CD14-positive monocyte (primary cell): ENCODE measurements around the gene KRT74. TPM values are rescaled to one million over a fixed set of nuclear protein-coding genes. Genes with fewer than 3 reads are reported as not detected.
A peak's percentile ranks its signal among the peaks of the same experiment; 100 is the strongest.

Experiments
- DNase-seq, 3 donors: peaks; one replicate each; pipeline ENCODE4 v3.0.0-alpha.2; 2011 to 2022
- H2AFZ ChIP-seq: 2 replicates; pipeline ENCODE4 v1.6.0; 2012; ENCODE audit warnings: mild to moderate bottlenecking, low read depth, low read length, inconsistent platforms; ENCODE audit not compliant: insufficient read depth, poor library complexity, severe bottlenecking
- H3K27ac ChIP-seq, 2 donors: 1 replicate in 1 of 2; 2 replicates in 1 of 2; pipeline ENCODE4 v1.5.1; 2012 to 2013; ENCODE audit warnings: low read length in 2 of 2, control low read depth in 1 of 2, inconsistent platforms in 1 of 2, low read depth in 1 of 2, mild to moderate bottlenecking in 1 of 2
- H3K27me3 ChIP-seq, 2 donors: one replicate each; pipeline versions ENCODE4 v1.6.0 to v1.6.1; 2011 to 2013; ENCODE audit warnings: low read length in 2 of 2; ENCODE audit not compliant: control insufficient read depth in 2 of 2, insufficient read depth in 2 of 2
- H3K36me3 ChIP-seq, 2 donors: replicated peaks in 1 of 2; 1 replicate in 1 of 2; 2 replicates in 1 of 2; pipeline versions ENCODE4 v1.5.1 to v1.6.1; 2012 to 2013; ENCODE audit warnings: low read length in 2 of 2, control low read depth in 1 of 2, inconsistent platforms in 1 of 2, mild to moderate bottlenecking in 1 of 2; ENCODE audit not compliant: insufficient read depth in 2 of 2, control insufficient read depth in 1 of 2
- H3K4me1 ChIP-seq, 2 donors: 1 replicate in 1 of 2; 2 replicates in 1 of 2; pipeline versions ENCODE4 v1.5.1 to v1.6.1; 2012 to 2013; ENCODE audit warnings: low read length in 2 of 2, control low read depth in 1 of 2, inconsistent platforms in 1 of 2, mild to moderate bottlenecking in 1 of 2, moderate library complexity in 1 of 2; ENCODE audit not compliant: insufficient read depth in 2 of 2, control insufficient read depth in 1 of 2
- H3K4me2 ChIP-seq: replicated peaks from 2 replicates; pipeline ENCODE3; 2012; ENCODE audit warnings: low read length, moderate library complexity, mild to moderate bottlenecking; ENCODE audit not compliant: poor library complexity, severe bottlenecking; ENCODE audit errors: extremely low read depth
- H3K4me3 ChIP-seq, 3 experiments: fragments of 200-600 bp in 1 of 3; sonication (generic) in 1 of 3; replicated peaks in 1 of 3; 1 replicate in 2 of 3; 2 replicates in 1 of 3; pipeline ENCODE4 v1.5.1; 2011 to 2013; ENCODE audit warnings: low read length in 3 of 3, mild to moderate bottlenecking in 3 of 3, control low read depth in 2 of 3, low read depth in 2 of 3, inconsistent platforms in 1 of 3, moderate library complexity in 1 of 3
- H3K79me2 ChIP-seq: 2 replicates; pipeline ENCODE4 v1.6.0; 2012; ENCODE audit warnings: mild to moderate bottlenecking, control low read depth, inconsistent platforms, low read length, moderate library complexity; ENCODE audit not compliant: insufficient read depth
- H3K9ac ChIP-seq: 2 replicates; pipeline ENCODE4 v1.6.0; 2017; ENCODE audit warnings: low read length, mild to moderate bottlenecking; ENCODE audit not compliant: insufficient read depth, poor library complexity, severe bottlenecking
- H3K9me3 ChIP-seq, 2 donors: replicated peaks in 1 of 2; 1 replicate in 1 of 2; 2 replicates in 1 of 2; pipeline versions ENCODE4 v1.5.1 to v1.6.1; 2012 to 2013; ENCODE audit warnings: low read length in 2 of 2, control low read depth in 1 of 2; ENCODE audit not compliant: control insufficient read depth in 1 of 2, insufficient read depth in 1 of 2
- H4K20me1 ChIP-seq: 2 replicates; pipeline ENCODE4 v1.6.0; 2012; ENCODE audit warnings: mild to moderate bottlenecking, low read length, control low read depth, moderate library complexity; ENCODE audit not compliant: insufficient read depth
- H3K27ac Mint-ChIP-seq, 7 donors: one replicate each; pipeline ENCODE4 v1.8.0; 2020; ENCODE audit warnings: mild to moderate bottlenecking in 7 of 7, mixed read lengths in 7 of 7, moderate library complexity in 6 of 7, inconsistent platforms in 2 of 7
- H3K27me3 Mint-ChIP-seq, 3 donors: one replicate each; pipeline ENCODE4 v1.8.0; 2021 to 2022; ENCODE audit warnings: low read depth in 3 of 3, mild to moderate bottlenecking in 3 of 3, mixed read lengths in 3 of 3, moderate library complexity in 3 of 3, inconsistent platforms in 1 of 3
- H3K36me3 Mint-ChIP-seq, 2 donors: one replicate each; pipeline ENCODE4 v1.8.0; 2020; ENCODE audit warnings: mixed read lengths in 2 of 2, inconsistent platforms in 1 of 2, mild to moderate bottlenecking in 1 of 2
- H3K4me1 Mint-ChIP-seq: one replicate; pipeline ENCODE4 v1.8.0; 2020; ENCODE audit warnings: mild to moderate bottlenecking, mixed read lengths
- H3K4me3 Mint-ChIP-seq, 2 donors: one replicate each; pipeline ENCODE4 v1.8.0; 2020; ENCODE audit warnings: mild to moderate bottlenecking in 2 of 2, mixed read lengths in 2 of 2, moderate library complexity in 1 of 2
- H3K9me3 Mint-ChIP-seq, 7 donors: one replicate each; pipeline ENCODE4 v1.8.0; 2020 to 2022; ENCODE audit warnings: mixed read lengths in 7 of 7, mild to moderate bottlenecking in 6 of 7, moderate library complexity in 6 of 7, inconsistent platforms in 2 of 7
- WGBS: methylation state at CpG from one replicate; pipeline ENCODE4 v1.1.5; 2013; ENCODE audit warnings: missing lambda C conversion rate; ENCODE audit not compliant: insufficient coverage; 5-methylcytosine and 5-hydroxymethylcytosine counted together
- intact Hi-C, 2 donors: fragments of 100-400 bp; cut with micrococcal nuclease; formaldehyde crosslinking; loops; one replicate each; pipeline versions ENCODE4 v1.15.0 to v1.15.1; 2023
- polyA plus RNA-seq, 3 donors: library from polyadenylated mRNA; depleted of rRNA in 1 of 3; unstranded in 2 of 3; stranded (reverse) in 1 of 3; fragments of 300-500 nt in 2 of 3; fragments of >200 nt in 1 of 3; fragmentation: Illumina TruSeq in 2 of 3; gene quantifications; 1 replicate in 2 of 3; 2 replicates in 1 of 3; pipeline ENCODE4 v1.2.3, GENCODE V29; 2012 to 2021
- TF ChIP-seq, protein P1 (sequence below): fragments of 200-600 bp; IDR thresholded peaks from one replicate; pipeline ENCODE4 v1.8.0; 2022; ENCODE audit warnings: antibody characterized with exemption, mild to moderate bottlenecking

KRT74 gene
- polyA plus RNA-seq, 3 donors: not detected

DNA sequence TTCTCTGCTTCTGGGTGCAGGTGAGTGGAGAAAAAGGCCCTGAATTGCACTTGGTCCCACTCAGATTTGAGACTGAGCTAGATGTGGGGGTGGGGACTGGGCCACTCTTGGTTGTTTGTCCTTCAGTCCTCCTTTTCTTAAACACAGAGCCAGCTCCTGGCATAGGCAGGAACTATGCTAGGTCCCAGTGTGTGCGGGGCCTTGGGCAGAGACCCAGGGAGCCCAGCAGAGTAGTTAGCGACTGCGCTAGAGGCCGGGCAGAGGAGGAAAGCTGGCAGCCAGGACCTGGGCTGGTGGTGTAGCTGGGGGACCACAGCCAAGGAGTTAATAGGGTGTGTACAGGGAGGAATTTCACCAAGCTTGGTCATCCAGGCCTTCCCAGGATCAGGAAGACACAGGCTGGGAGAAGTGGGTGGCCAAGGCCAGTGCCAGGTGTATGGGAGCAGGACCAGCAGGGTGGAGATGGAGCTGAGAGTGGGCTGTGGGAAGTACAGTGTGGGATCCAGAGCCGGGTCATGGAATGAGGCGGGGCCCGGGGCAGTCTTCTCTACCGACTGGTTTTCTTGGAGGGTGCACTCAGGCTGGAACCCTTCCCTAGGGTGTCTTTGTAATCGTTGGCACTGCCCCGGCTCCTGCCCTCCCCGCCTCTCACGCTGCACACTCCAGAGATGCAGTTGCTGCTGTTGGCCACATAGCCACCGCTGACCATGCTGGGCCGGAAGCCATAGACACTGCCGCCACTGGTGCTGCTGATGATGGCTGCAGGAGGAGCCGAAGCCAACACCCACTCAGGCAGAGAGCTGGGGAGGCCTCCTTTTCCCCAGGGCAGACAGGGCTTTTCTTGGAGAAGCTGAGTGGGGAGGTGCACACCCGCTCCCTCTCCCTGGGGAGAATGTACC, 29.4 kb downstream of the KRT74 start:
- 93% methylated on average over 14 of the region's 17 CpGs for WGBS
- H2AFZ ChIP-seq: no peak overlapping the region
- no peaks in the 10 kb centered on the region for H3K79me2 ChIP-seq
- no peaks in the 10 kb centered on the region for H3K4me1 Mint-ChIP-seq
- no peak overlapping the region for H3K9ac ChIP-seq
- H3K27ac Mint-ChIP-seq: no peak overlapping the region
- no peak for DNase-seq
- H3K36me3 Mint-ChIP-seq: no peaks in the 10 kb centered on the region
- H3K27me3 ChIP-seq: no peaks in the 10 kb centered on the region
- intact Hi-C loops: no loop called here
- H4K20me1 ChIP-seq: no peaks in the 10 kb centered on the region
- no peak overlapping the region for H3K4me2 ChIP-seq
- TF ChIP-seq, protein P1, sequence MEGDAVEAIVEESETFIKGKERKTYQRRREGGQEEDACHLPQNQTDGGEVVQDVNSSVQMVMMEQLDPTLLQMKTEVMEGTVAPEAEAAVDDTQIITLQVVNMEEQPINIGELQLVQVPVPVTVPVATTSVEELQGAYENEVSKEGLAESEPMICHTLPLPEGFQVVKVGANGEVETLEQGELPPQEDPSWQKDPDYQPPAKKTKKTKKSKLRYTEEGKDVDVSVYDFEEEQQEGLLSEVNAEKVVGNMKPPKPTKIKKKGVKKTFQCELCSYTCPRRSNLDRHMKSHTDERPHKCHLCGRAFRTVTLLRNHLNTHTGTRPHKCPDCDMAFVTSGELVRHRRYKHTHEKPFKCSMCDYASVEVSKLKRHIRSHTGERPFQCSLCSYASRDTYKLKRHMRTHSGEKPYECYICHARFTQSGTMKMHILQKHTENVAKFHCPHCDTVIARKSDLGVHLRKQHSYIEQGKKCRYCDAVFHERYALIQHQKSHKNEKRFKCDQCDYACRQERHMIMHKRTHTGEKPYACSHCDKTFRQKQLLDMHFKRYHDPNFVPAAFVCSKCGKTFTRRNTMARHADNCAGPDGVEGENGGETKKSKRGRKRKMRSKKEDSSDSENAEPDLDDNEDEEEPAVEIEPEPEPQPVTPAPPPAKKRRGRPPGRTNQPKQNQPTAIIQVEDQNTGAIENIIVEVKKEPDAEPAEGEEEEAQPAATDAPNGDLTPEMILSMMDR: no peak
- H3K27me3 Mint-ChIP-seq: peaks cover 0 to 10% (median 6%) of the 10 kb centered on the region in 3 donors
- H3K9me3 ChIP-seq: no peaks in the 10 kb centered on the region
- no peaks in the 10 kb centered on the region for H3K9me3 Mint-ChIP-seq
- H3K4me1 ChIP-seq: no peaks in the 10 kb centered on the region
- no peak overlapping the region for H3K27ac ChIP-seq
- H3K36me3 ChIP-seq: no peaks in the 10 kb centered on the region
- H3K4me3 ChIP-seq: no peak overlapping the region
- H3K4me3 Mint-ChIP-seq: no peak overlapping the region

DNA sequence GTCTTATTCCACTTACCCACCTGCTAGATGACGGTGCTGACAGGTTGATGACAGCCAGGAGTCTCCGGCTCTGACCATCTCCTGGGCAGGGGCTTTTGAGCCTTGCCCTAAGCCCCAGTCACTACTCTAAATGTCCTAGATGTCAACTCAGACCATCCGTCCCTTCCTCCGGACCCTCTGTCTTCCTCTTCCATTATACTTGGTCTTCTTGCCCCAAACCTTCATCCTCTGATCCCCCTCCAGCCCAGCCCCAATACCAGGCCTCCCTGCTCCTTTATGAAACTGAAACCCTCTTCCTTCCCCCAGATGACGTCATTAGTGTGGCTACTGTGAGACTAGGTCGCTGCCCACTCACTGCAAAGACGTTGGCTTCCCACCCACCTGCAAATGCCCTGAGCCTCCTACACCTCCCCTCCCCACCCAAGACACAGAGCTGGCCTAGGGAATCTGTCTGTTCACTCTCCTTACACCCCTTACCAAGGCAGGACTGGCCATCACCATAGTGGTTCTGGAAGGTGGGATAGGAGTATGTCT, 30.8 kb downstream of the KRT74 start:
- no peaks in the 10 kb centered on the region for H3K9me3 ChIP-seq
- no peaks in the 10 kb centered on the region for H4K20me1 ChIP-seq
- Mint-ChIP-seq H3K4me1 (no peaks in the 10 kb centered on the region), H3K4me3 (no peak overlapping the region), H3K27me3 (peaks cover 2 to 8% (median 6%) of the 10 kb centered on the region in 3 donors), H3K27ac (peak overlapping the region in 2 of 7 donors; percentile 36 to 50), H3K36me3 (no peaks in the 10 kb centered on the region), H3K9me3 (no peaks in the 10 kb centered on the region)
- no peaks in the 10 kb centered on the region for H3K4me1 ChIP-seq
- H3K27ac ChIP-seq: no peak overlapping the region
- intact Hi-C loops: no loop called here
- H3K4me3 ChIP-seq: no peak overlapping the region
- DNase-seq: no peak
- no peaks in the 10 kb centered on the region for H3K79me2 ChIP-seq
- H3K36me3 ChIP-seq: no peaks in the 10 kb centered on the region
- H3K4me2 ChIP-seq: no peak overlapping the region
- H3K27me3 ChIP-seq: no peaks in the 10 kb centered on the region
- TF ChIP-seq, protein P1: no peak
- WGBS: 75% methylated on average over 7 of the region's 7 CpGs
- no peak overlapping the region for H3K9ac ChIP-seq
- no peak overlapping the region for H2AFZ ChIP-seq
